LNCaP clone FGC (cell line): ENCODE measurements around the gene SLC24A3.

Source experiments
- DNase-seq: peaks from one replicate; pipeline ENCODE4 v3.0.0-alpha.2; 2011; ENCODE audit warnings: low read depth
- H3K4me3 ChIP-seq: 2 replicates; pipeline ENCODE4 v1.5.1; 2011; ENCODE audit warnings: mild to moderate bottlenecking, low read depth, low read length, control low read depth
- CTCF ChIP-seq: IDR thresholded peaks from 2 replicates; pipeline ENCODE4 v1.5.1; 2012; ENCODE audit warnings: mild to moderate bottlenecking; ENCODE audit not compliant: control insufficient read depth, insufficient read depth; ENCODE audit errors: extremely low read depth

SLC24A3 gene

GRCh38 chr20:19376451-19377229 lies 164.2 kb downstream of the SLC24A3 start:
- TF ChIP-seq CTCF: no peak
- no peak for DNase-seq
- no peak overlapping the region for H3K4me3 ChIP-seq

- H3K4me3 ChIP-seq: no peak overlapping the region
- DNase-seq: no peak
- no peak for TF ChIP-seq CTCF
Measured at GRCh38 chr20:19378058-19378457, 165.6 kb downstream of the SLC24A3 start.

GRCh38 chr20:19380211-19380610 lies 167.8 kb downstream of the SLC24A3 start:
- no peak for TF ChIP-seq CTCF
- DNase-seq: no peak
- H3K4me3 ChIP-seq: no peak overlapping the region

GRCh38 chr20:19381947-19382346 lies 169.5 kb downstream of the SLC24A3 start:
- no peak for DNase-seq
- H3K4me3 ChIP-seq: no peak overlapping the region
- no peak for TF ChIP-seq CTCF

GRCh38 chr20:19382386-19383340 lies 170.2 kb downstream of the SLC24A3 start:
- TF ChIP-seq CTCF: no peak
- no peak overlapping the region for H3K4me3 ChIP-seq
- DNase-seq: no peak

GRCh38 chr20:19384940-19385339 lies 172.5 kb downstream of the SLC24A3 start:
- no peak for DNase-seq
- H3K4me3 ChIP-seq: no peak overlapping the region
- no peak for TF ChIP-seq CTCF
